ENCODE data around the gene HNRNPA0.

Gene HNRNPA0

DNA sequence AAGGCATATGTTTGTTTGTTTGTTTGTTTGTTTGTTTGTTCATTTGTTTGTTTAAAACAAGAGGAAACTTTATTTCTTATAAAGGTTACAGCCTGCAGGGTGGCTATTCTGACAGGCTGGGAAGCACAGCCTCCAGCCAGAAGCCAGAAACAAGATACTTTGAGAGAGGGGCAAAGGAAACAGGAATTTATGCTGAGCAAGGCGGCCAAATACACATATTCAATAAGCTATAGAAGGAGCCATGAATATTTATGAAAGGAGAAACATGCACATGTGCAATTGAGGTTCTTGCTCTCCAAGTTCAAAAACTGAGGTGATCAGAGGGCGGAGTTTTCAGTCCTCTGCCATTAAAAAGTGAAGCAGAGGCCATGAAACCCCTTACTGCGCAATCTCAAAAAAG is 37.8 kb downstream of the HNRNPA0 start:
- DNase-seq, result no peak

DNA sequence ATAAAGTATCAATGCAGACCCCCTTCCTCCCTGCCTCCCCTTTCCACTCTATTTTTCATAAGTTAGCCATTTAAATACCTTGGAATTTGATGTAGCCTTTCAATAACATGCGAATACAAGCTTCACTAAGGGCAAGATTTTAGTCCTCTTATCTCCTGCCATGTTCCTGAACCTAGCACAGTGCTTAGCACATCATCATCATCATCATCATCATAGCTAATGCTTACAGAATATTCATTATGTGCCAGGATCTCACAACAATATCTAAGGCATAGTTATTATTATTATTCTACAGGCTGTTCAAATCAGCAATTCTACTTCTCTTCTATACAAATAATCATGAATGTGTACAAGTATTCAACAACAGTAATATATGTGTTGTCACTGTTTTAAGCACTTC is 38.7 kb downstream of the HNRNPA0 start:
- DNase-seq, result no peak

DNA sequence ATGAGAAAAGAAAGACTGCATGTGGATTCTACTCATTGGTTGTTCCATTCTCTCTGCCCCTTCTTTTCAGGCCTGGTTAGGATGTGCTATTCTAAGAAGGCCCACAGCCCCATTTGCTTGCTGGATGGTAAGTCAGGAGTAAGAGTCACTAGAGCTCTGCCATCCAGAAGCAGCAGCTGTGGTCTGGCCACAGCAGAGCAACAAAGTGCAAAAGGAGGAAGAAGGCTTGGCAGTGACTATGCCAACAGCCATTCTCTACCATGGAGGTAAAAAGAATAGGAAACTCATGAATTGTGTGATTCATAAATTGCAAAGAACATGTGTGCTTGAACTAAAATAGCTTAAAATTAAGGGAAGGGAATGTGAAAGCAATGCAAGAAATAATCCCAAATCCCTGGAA is 39.2 kb downstream of the HNRNPA0 start:
- no peak for DNase-seq

DNA sequence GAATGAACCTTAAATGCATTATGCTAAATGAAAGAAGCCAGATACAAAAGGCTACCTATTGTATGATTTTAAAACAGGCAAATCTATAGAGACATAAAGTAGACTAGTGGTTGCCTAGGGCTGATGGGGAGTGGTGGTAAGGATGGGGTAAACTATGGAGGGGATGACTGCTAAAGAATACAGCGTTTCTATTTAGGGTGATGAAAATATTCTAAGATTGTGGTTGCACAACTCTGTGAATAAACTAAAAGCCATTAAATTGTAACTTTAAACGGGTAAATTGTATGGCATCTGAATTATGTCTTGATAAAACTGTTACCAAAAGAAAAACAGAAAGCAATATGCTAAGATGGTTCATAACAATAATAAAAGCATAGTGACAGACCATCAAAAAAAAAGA is 39.7 kb downstream of the HNRNPA0 start:
- DNase-seq, result no peak

DNA sequence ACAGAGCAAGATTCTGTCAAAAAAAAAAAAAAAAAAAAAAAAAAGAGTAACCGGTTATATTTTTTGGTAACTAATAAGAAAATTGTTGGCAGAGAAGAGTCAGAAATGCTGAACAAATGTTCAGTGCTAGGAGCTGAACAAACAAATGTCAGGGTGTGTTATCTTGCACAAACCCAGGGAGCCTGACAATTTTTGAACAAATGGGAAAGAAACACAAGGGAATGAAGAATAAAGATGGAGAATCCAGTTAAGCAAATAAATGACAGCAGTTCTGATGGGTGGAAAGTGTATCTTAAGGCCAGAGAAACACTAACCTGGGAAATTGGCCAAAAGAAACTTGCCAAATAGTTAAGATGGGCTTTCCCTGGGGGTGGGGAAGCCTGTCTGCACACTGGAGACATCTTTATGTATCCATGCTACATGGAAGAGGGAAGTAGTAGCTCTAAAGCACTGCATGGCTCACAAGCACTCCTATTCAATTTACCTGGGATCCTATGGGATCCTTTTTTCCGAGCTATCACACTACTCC is 42.0 kb downstream of the HNRNPA0 start:
- DNase-seq, result no peak

DNA sequence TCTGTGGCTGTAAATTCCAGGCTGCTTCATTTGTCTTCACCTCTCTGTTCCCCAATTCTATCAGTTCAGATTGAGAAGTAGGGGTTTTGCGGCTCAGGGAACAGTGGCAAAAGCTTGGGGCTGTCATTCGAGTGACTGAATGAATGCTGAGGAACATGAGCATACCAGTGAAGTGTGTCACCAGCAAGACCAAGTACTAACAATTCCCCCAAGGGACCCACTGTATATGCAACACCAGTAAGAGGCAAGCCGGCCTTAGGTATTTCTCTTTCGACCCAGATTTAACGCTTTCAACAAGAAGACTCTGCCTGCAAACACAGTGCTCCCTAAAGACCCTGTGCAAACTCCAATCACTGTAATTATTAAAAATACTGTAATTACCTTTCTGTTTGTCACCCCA is 44.1 kb downstream of the HNRNPA0 start:
- no peak for DNase-seq

DNA sequence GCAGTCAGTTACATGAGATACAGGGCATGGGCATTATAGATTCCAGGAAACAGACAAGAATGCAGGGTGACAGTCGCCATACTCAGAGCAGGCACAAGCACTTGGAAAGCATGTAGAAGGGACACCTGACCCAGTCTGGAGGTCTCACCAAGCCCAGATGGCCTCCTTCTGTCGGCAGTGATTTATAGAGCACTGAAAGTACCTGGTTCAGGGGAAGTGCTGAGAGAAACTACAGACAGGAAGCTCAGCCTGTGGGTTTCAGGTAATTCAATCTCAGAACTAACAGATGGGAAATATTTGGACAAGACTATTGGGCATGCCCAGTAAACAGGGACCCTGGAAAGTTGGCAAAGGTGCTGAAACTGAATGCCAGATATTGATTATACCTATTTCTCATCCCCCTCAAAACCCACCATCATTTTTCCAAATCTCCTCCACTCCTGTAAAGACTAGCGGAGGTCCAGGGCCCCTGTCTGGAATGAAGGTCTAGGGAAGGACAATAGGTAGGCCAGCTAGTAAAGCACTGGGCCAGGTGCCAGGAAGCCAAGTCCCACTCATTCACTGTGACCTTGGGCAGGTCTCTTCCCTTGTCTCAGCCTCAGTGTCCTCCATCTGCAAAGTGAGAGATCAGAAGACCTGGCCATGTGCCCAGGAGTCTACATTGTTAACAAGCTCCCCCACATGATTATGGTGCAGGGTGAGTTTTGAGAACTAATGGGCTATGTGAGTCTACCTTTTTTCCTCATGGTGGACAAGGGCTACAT is 45.2 kb downstream of the HNRNPA0 start:
- no peak for DNase-seq

DNA sequence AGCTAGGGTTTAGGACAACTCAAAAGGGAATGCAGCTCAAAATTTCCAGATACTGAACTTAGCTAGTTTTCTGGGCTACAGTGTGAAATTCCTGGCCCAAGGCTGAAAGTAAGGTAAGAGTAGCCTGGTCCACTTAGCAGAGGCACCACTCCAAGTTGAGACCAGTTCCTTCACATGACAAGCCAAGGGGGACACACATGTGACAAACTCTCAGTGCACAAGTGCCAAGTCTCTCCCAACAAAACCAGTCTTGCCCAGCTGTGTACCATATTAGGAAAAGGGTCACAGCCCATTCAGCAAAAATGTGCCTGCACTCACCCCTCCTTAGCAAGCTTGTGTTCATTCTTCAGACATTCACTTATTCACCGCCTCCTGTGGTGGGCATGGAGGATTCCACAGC is 46.1 kb downstream of the HNRNPA0 start:
- DNase-seq, result no peak

DNA sequence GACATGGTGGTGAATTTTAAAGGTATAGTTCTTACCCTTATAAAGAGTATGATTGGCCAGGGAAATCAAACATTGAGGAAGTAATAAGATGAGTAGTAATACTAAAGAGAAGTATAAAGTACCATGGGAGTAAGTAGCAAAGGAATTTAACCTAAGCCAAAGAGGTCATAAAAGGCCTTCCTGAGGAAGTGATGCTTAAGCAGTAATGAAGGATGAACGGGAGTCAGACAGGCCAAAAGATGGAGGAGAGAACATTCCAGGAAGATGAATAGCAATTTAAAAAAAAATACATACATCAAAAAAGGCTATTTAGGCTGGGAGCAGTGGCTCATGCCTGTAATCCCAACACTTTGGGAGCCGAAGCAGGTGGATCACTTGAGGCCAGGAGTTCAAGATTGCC is 47.3 kb downstream of the HNRNPA0 start:
- DNase-seq, result no peak

DNA sequence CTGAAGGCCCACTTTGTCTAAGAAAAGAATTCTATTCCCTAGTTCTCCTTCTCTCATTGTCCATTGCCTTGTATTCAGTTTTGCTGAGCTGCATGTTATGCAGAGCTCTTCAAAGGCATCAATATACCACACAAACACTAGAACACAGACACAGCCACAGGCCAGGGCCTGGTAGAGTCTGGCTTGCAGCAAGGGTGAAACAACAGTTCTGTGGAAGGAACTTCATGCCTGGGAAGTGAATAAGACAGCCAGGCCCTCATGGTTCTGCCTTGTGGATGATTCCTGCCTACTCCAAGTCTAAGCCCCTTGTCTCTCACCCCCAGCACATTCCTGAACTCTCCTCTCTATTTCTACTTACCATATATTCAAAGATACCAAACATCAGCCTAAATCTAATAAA is 49.1 kb downstream of the HNRNPA0 start:
- no peak for DNase-seq

DNA sequence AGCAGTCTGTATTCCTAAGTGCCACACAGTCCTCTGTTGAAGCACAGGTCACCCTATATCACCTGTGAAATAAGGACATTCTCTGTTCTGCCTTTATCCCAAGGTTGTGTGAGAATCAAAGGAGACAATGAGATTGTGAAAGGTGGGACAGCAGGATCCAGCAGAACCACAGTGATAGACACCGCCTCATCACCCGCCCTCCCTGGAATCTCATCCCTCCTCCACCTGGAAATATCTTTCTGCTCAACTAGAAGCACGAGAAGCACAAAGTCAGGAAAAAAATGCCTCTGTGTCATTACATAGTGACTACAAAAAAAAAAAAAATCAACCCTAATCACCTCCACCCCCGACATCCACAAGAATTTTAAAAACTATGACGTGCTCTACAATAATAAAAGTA is 50.6 kb downstream of the HNRNPA0 start:
- no peak for DNase-seq

DNA sequence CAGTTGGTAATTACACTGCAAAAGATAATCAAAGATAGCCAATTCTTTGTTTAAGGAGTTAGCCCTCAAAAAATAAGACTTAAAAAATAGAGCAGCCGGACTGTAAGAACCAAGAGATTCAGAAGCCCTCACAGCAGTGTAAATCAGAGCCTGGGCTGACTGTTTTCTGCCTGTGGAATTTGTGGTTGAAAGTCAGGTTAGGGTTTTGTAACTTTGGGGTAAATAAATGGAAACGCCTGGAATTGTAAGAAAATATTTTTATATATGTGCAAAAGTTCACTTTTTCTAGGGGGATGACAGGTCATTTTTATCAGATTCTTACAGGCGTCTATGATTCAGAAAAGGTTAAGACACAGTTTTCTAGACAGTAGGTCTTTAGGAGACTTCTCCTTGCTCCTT is 53.9 kb downstream of the HNRNPA0 start:
- no peak for DNase-seq

DNA sequence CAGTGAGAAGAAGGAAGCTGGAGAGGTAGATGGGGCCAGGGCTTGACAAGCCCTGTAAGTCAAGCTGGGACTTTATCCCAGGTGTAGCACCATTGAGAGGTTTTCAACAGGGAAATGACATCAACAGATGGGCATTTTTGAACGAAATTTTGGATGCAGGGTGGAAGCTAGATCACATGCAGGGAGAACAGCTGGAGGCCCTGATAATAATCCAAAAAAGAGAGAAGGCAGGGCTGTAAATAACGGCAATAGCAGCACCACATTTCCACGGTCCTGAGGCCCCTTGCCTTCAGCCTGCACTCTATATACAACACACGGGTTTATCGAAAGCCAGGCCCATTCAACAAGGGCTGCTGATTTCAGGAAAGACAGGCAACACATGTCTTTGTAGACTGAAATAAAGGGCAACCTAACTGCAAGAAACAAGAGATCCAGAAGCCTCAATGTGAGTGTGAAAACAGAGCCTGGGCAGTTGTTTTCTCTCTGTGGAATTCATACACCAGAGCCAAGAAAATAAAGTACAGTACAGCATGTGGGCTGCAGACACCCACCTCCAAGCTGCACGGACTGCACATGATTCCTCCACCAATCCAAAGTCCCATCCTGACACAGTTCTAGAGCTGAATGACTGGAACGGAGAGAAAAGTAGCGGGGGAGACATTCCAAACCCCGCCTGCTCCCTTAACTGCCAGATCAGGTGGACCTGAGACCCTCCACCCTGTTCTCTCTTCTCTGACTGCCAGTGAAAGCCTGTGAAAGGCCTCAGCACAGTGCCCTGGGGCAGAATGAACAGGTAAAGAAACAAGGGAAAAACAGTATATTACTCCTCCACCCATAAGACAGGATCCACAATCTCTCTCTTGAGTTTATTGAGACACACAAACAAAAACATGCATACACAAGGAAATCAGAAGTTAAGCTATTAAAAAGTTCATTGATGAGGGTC is 54.6 kb downstream of the HNRNPA0 start:
- no peak for DNase-seq

DNA sequence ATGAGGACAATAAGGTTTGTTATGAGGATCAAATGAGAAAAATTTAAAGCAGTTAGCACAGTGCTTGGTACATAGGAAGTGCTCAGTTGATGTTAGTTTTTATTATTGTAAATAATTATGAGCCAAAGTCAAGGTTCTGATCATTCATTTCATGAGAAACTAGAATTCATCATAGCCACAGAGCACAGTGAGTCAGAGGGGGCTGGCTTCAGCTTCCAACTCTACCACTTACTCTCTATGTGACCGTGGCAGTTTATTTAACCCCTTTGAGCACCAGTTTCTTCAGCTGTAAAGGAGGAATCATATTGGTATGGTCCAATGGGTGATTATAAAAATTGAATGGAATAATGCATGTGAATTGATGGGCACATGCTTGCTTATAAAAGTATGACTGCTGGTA is 57.7 kb downstream of the HNRNPA0 start:
- no peak for DNase-seq

DNA sequence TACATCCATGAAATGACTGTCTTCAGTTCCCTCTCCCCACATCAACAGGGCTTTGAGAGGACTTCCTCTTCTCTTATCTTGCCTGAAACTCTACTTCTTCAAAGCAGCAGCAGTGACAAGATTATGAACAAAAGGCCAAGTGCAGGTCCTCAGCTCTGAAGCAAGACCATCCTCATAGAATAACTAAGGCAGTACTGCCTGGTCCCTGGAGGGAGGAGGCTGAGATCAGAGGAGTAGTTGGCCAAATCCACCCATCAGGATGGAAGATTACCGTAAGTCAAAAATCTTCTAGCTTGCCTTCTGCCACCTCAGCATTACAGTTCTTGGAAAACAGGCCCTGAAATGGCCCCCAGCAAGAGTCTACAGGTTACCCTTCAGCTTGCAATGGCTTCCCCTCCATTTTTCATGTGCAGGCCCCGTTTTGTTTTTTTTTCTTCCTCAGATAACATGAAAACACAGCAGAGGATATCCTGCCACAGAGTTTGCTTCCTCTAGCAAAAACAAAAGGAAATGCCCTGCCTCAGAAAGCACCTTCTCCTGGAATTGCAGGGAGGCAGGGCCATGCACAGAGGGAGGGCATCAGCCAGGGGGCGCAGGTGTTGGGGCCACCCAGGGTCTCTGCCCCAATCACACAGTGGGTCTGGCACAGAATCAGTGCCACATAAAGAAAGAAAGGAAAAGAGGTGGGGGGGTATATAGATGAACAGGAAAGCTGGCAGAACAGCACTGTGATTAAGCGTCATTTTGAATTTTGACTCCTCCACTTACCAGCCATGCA is 58.3 kb downstream of the HNRNPA0 start:
- no peak for DNase-seq
